CD4-positive, alpha-beta T cell treated with Interleukin-17A for 1 hour (primary cell): ENCODE data around the gene JADE3.
"Not testable (repeated sequence)": the region's sequence is repeated elsewhere in the genome, so short reads cannot be mapped to it uniquely, and the experiment has no call there.

Source experiments
- DNase-seq: peaks from one replicate; pipeline ENCODE4 v3.0.0-alpha.2; 2020

JADE3 gene

DNA sequence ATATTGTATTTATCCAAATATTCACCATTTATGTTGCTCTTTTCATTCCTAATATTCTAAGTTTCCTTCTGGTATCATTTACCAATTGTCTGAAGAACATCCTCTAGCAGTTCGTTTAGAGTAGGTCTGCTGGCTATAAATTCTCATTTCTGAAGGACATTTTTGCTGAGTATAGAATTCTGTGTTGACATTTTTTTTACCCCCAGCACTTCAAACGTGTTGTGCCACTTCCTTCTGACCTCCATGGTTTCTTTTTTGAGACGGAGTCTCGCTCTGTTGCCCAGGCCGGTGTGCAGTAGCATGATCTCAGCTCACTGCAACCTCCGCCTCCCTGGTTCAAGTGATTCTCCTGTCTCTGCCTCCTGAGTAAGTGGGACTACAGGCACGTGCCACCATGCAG is 26.4 kb downstream of the JADE3 start:
- no peak for DNase-seq

DNA sequence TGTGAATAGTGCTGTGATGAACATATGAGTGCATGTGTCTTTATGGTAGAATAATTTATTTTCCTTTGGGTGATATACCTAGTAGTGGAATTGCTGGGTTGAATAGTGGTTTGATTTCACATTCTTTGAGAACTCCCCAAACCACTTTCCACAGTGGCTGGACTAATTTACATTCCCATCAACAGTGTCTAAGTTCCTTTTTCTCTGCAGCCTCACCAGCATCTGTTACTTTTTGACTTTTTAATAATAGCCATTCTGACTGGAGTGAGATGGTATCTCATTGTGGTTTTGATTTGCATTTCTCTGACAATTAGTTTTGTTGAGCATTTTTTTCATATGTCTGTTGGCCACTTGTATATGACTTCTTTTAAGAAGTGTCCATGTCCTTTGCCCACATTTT is 29.1 kb downstream of the JADE3 start:
- DNase-seq, result no peak

DNA sequence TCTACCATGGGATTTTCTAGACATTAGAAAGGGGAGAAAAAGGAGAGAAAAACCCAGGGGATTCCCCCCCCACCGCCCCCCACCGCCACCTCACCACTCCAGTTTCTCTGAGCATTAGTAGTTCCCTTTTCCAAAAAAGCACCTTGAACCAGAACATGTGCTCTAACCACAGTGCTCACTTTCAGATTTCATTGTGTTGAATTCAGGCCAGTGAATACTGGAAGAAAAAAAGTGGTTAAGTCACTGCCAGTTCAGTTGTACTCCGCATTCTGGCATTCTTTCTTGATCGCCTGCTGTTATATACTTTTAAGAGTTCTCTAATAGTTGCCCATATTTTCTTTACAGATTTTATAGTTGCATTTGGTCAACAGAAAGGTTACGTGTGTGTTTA is 40.9 kb downstream of the JADE3 start:
- no peak for DNase-seq

DNA sequence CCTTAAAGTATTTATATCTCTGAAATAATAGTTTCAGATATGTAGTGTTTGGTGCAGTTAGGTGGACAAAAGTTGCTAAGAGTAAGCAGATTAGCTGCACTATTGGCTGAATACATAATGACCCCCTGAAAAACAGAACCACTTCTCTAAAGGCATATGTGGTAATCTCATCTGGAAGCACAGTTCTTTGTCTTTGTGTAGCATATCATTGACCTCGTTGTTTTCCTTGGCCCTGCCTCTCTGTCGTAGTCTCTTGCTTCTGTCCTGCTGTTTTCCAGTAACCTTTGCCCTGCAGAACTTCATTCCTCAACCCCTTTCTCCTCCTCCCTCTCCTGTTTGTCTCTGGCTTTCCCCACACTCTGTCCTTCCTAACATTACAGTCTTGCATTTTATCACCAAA is 41.4 kb downstream of the JADE3 start:
- DNase-seq, result no peak

DNA sequence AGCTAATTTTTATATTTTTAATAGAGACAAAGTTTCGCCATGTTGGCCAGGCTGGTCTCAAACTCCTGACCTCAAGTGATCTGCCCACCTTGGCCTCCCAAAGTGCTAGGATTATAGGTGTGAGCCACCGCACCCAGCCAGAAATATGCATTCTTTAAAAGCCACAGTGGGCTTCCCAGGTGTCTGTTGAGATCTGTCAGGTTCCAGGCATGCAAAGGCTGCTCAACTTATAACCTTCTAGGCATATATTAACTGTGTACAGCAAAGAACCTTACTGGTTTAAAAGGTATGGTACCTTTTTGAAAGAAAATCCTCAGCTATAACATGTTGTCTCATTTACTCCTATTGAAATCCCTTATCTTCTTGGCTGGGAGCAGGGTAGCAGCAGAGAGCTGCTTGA is 42.5 kb downstream of the JADE3 start:
- DNase-seq, result no peak

DNA sequence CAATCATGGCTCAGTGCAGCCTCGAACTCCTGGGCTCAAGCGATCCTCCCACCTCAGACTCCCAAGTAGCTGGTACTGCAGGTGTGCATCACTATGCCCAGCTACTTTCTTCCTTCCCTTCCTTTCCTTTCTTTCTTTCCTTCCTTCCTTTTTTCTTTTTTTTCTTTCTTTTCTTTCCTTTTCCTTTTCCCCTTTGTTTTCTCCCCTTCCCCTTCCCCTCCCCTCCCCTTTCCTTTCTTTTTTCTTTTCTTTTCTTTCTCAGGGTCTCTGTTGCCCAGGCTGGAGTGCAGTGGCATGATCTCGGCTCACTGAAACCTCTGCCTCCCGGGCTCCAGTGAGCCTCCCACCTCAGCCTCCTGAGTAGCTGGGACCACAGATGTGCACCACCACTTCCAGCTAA is 44.4 kb downstream of the JADE3 start:
- not testable (repeated sequence) for DNase-seq

DNA sequence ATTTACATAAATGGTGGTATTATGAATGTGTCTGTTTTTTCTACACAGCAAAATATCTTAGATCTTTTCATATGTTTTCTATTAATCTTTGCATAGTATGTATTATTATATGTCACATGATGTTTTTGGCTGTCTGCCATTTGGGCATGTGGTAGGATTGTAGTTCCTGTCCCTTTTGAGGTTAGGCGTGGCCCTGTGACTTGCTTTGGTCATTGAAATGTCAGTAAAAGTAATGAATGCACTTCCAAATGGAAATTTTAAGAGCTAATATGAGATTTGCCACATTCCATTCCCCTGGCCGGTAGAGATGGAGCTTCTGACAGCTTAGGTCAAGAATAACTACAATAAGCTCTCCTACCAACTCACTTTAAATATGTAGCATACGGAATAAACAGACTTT is 45.1 kb downstream of the JADE3 start:
- DNase-seq, result no peak

DNA sequence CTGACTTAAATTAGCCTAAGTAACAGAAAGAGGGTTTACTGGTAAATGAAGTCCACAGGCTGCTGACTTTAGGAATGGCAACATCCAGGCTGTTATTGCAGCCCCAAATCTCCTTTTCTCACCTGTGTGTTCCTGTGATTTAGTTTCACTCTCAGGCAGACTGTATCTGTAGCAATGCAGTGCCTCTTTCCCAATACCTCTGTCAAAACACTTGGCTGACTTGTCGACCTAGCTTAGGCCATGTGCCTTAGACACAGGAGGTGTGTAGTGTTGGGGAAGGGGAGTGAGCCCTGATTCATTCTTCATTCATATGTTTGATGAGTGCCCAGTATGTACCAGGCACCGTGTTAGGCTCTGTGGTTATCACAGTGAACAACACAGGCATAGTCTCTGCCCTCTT is 46.9 kb downstream of the JADE3 start:
- DNase-seq, result no peak

DNA sequence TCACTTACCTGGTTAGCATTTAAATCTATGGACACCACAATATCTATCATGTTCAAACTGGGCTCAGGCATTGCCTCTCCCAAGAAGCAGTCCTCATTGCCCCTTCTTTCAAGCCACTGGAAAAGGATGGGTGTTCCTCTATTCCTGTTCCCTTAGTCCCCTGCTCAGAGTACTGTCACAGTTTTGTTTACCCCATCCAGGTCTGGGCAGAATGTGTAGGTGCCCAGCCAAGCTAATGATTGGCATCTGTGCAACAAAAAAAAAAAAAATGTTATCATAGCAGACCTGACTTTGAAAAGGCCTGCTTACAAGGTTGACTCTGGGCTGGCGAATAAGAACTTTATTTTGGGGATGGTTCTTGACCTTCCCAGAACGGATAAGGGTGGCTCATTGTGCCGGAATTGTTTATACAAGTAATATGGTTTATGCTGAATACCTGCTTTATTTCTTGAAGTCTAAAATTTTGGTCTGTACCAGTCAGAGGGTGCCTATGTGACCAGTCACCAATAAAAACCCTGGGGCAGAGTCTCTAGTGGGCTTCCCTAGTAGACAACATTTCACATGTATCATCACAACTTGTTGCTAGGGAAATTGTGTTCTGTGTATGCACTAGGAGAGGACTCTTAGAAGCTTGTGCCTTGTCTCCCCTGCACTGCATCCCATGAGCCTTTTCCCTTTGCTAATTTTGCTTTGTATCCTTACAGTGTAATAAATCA is 47.9 kb downstream of the JADE3 start:
- DNase-seq, result no peak

DNA sequence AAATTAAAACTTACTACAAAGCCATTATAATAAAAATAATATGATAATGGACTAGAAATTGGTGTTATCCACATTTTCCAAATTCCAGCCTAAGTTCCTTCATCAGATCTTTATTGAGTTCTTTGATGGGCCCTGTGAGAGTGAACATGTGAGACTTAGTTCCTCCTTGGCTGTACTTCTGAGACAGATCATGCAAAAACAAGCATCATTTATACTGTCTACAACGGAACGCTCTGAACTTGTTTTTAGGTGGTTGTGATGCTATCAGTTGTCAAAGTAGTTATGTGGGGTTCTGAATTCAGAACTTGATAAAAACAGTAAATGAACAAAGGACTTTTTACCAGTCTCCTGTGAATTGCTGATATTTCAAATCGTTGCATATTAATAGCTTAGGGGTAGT is 48.9 kb downstream of the JADE3 start:
- DNase-seq, result no peak

DNA sequence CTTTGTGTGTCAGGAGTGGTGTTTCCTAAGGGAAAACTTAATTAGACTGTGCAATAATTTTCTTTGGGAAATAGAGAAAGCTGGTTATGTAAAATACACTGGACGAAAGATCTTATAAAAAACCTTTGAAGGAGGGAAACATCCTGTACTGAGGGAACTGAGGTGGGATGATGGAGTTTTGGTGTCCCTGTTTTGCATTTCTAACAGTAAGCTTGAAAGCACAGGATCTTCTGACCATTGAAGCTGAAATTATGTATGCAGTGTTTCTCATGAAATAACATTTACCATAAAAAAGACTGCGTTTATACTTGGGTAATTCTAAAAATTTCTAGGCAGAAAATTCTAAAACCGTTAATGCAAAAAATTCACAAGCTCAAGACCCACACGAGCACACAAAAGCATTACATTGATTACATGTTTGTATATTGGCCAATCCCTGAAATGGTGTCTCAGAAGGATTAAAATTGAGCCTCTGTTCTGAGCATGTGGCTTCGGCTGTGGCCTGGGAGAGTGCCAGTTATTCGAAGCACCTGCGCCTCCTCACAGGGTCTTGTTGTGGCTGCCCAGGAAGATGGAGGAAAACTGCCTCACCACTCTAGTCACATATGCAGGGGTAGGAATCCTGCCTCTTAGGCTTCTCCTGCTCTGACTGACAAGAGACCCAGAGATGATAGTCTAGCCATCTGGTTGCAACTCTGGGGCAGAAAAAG is 49.5 kb downstream of the JADE3 start:
- no peak for DNase-seq

DNA sequence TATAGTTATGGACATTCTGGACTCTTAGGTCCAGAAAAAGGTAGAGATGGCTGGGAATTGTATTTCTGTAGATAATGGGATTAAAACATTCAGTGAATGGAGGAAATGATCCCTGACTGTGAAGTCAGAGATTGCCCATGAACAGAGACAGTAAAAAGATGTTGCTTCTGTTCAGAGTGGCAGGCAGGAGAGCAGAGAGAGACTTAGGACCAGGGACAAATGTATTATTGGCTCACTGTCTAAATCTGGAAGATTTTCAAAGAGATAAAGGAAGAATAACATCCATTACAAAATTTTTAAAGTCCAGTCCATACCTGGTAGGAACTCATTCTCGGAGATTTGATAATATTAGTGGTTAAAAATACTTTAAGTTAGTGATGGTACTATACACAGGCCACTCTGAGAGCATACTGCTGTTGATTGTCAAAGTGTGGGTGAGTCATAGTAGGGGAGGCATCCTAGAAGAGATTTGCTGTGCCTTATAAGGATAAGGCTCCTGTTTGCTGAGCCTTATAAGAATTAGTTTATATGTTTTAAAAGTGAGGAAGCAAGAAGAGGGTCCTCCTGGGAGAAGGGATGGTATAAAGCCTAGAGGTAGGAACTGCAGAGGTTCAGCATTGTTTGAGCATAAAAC is 53.0 kb downstream of the JADE3 start:
- DNase-seq, result no peak

DNA sequence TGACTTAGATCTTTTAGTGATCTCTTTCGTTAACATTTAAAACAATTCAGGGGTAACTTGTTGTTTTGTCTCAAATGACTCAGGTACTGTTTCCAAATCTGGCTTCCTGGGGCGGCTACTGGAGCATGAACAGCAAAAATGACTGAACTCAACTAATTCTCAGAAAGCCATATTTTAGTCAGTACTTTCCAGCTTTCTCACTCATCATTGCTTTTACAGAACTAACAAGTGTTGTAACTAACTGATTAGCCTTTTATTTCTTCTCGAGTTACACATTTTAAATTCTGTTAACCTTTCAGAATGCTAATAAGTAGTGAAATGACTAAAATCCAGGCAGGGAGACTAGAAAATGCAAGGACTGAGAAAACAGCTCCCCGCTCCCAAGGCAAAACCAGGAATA is 55.3 kb downstream of the JADE3 start:
- DNase-seq, result no peak

DNA sequence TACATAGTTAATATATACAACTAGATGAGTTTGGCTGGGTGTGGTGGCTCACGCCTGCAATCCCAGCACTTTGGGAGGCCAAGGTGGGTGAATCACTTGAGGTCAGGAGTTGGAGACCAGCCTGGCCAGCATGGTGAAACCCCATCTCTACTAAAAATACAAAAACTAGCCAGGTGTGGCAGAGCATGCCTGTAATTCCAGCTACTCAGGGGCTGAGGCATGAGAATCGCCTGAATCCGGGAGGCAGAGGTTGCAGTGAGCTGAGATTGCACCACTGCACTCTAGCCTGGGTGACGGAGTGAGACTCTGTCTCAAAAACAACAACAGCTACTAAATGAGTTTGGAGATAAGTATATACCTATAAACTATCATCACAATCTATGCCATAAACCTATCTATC is 64.8 kb downstream of the JADE3 start:
- not testable (repeated sequence) for DNase-seq

DNA sequence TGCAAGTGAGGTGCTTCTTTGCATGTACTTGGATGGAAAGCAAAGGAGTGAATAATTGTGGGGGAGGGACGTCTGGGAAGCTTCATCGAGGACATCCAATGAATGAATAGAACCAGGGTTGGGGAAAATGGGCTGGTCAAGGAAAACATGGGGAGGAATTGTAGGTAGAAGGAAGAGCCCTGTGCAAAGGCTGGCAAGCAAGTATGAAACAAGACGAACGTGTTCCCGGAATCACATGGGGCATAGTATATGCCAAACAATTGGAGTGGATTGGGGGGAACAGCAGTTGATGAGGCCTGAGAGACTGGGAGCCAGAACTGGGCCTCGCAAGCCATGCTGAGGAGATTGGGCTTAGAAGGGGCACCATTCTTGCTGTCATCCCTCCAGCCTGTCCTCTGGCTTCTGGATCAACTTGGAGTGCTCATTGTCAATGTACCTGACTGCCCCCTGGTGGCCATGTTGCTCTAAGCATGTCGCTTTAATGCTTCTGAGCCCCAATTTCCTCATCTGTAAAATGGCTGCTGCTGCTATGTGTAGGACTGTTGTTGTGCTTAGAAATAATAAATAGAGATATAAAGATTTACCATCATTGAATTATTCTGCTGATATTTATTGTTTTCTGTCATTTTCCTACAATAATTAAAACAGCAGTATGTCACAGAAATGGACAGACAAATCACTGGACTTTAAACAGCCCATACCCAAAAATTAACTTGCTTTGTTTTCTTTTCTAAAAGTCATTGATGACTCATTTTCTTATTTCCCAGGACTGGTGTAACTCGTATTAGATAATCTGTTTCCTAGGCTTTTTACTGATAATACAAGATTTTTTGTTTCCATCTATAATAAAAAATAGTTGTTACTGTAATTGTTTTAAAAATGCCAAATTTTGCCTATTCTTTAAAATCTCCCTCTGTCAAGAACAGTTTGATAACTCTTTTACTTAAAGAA is 66.4 kb downstream of the JADE3 start:
- DNase-seq, result peak; percentile 71

DNA sequence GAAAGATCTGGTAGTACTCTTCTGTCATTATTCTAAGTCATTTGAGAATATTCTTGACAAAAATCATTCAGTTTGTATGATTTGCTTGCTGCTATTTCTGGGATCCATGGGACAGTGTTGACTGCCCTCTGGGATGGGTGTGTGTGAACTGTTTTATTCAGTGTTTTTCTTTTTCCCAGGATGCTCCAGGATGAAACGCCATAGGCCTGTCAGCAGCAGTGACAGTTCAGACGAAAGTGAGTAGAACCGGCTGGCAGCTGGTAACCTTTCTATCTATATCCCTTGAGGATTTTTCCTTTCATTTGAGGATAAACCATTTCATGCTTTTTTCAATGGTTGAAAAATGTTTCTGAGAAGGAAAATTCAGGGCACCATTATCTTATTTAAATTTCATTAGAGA is 72.5 kb downstream of the JADE3 start:
- no peak for DNase-seq

DNA sequence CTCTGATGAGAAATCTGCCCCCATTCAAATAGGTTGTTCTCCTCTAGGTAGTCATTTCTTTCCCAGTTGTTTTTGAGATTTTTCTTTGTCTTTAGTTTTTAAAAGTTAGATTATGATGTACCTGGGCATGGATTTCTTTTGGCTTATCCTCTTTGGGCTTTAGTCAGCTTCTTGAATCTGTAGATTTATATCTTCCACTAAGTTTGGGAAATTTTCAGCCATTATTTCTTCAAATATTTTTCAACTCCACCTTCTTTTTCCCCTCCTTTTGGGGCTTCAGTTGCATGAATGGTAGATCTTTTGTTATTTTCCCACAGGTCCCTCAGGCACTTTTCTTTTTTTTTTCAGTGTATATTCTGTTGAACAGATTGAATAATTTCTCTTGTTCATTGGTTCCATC is 77.3 kb downstream of the JADE3 start:
- DNase-seq, result no peak

DNA sequence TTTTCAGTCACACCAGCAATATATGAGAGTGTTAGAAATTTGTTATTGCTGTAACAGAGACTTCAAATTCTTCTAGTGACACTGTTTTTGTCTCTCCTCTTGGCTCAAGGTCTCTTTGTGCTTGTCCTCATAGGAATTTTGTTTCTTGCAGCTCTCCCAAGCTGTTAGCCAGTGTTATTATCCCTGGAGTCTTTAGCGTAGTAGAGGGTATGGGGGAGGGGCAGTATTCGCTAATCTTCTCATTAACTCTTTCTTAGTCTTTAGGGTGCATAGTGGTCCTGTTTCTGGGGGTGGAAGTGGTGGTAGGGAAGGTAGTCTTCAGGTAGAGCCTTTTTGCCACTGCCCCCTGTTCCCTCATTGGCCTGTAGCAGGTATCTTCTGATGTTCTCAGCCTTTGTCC is 79.4 kb downstream of the JADE3 start:
- no peak for DNase-seq

DNA sequence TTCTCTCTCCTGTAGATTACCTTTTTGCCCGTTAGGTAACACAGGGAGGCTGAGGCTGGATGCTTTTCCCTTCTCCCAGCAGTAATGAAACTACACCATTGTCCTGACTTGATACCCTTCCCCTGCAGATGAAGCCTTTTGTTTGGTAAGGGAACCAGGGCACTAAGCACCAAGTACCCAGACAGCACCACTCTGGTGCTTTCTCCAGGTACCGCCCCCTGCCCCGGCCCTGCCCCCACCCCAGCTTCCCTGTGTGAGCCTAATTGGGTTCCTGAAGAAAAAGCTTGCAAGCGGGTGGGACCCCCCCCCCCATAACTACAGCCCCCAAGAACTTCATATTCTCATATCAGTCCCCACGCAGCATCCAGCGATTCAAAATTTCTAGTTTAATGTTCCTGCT is 79.8 kb downstream of the JADE3 start:
- no peak for DNase-seq

DNA sequence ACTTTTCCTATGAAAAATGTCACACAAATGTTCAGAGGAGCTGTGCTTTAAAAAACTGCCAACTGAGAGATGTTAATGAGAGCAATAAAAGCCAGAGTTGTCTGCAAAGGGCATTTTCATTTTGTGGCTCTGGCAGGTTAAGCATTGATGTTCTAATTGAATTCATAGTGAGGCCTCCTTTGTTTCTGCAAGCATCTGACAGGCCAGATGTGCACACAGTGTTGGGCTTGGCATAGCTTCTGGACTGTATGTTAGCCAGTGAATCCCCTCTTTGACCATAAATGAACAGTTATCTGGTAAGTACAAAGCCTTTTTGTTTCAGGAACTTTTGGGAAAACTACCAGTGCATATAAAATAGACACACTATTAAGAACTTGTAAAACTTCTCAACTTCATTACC is 81.9 kb downstream of the JADE3 start:
- no peak for DNase-seq

DNA sequence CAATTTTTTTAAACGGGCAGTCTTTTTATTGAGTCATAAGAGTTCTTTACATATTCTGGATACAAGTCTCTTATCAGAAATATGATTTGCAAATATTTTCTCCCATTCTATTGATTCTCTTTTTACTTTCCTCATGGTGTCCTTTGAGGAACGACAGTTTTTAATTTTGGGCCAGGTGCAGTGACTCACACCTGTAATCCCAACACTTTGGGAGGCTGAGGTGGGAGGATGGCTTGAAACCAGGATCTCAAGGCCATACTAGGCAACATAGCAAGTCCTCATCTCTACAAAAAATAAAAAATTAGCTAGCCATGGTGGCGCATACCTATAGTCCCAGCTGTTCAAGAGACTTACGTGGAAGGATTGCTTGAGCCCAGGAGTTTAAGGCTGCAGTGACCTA is 99.9 kb downstream of the JADE3 start:
- no peak for DNase-seq

DNA sequence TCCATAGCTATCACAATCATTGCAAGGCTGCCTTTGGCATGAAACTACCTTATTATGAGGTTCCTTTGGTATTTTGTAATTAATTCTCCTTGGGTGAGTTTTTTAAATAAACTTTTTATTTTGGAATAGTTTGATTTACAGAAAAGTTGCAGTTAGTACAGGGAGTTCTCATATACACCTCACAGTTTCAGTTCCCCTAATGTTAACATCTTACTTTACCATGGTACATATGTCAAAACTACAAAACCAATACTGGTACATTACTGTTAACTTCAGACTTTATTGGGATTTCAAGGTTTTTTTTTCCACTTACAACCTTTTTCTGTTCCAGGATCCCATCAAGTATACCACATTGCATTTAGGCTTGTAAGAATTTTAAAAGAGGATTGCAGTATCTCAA is 114.0 kb downstream of the JADE3 start:
- DNase-seq, result no peak

DNA sequence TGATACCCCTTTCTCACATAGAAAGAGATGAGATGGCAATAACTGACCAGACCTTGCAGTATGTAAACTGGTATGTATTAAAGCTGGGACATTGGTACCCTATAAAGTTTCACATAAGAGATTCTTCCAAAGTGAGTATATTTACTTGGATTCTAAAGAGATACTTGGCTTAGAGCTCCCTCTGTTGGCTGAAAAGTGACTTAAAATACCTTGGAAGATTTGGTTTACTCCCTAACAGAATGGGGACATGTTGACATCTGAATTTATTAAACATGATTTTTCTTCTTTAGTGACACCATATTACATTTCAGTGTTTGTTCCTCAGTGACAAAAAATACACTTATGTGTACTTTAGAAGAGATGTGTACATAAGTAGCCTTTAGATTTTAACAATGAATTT is 118.1 kb downstream of the JADE3 start:
- DNase-seq, result peak; percentile 48
